ENCODE data around the gene ZDHHC11.

Gene ZDHHC11, protein sequence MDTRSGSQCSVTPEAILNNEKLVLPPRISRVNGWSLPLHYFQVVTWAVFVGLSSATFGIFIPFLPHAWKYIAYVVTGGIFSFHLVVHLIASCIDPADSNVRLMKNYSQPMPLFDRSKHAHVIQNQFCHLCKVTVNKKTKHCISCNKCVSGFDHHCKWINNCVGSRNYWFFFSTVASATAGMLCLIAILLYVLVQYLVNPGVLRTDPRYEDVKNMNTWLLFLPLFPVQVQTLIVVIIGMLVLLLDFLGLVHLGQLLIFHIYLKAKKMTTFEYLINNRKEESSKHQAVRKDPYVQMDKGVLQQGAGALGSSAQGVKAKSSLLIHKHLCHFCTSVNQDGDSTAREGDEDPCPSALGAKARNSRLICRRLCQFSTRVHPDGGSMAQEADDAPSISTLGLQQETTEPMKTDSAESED

GRCh38 chr5:850511-851006 lies at the start of gene ZDHHC11:
Gene ZDHHC11 (minus strand): TSS chr5:850986. CDS start chr5:850602, 384 bp downstream.
- no peaks in the 10 kb centered on the region for H3K36me3 Mint-ChIP-seq
- ATAC-seq, result no peak
- H3K9me3 Mint-ChIP-seq, result no peaks in the 10 kb centered on the region
- DNase-seq (ENCODE audit: low spot score in 2 of 2), result no peak
- no peak within 1 kb of the TSS for H3K4me3 Mint-ChIP-seq
- no peak within 1 kb of the TSS for H3K27ac Mint-ChIP-seq
- peaks cover 9% of the 10 kb centered on the region for H3K4me1 Mint-ChIP-seq

GRCh38 chr5:893711-894110 lies 42.9 kb upstream of the ZDHHC11 start:
- DNase-seq (ENCODE audit: low spot score in 2 of 2), result no peak
- peak overlapping the region; percentile 78 for H3K4me3 Mint-ChIP-seq
- ATAC-seq, result no peak
- peak overlapping the region; percentile 34 for H3K27ac Mint-ChIP-seq
- peaks cover 27% of the 10 kb centered on the region for H3K4me1 Mint-ChIP-seq
- no peaks in the 10 kb centered on the region for H3K9me3 Mint-ChIP-seq
- H3K36me3 Mint-ChIP-seq, result peaks cover 48% of the 10 kb centered on the region

DNA sequence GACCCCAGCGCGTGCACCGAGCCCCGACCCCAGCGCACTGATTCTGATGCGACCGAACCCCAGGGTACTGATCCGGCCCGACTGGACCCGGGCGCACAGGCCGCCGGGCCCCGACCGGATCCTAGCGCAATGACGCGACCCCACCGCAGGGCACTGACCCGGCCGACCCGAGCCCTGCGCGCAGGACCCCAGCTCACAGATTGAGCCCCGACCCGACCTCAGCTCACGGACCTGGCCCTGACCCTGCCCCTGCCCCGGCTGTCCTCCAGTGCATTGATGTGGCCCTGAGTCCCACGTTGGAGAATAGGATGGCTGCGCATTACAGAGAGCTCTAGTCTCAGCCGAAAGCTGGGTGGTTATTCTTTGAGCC lies 42.3 kb upstream of the ZDHHC11 start:
- Mint-ChIP-seq H3K27ac (peak overlapping the region; percentile 34), H3K36me3 (peaks cover 54% of the 10 kb centered on the region)
- peak; percentile 22 for ATAC-seq

GRCh38 chr5:892394-893136 lies 41.8 kb upstream of the ZDHHC11 start, which contains the start of the genes BRD9 and TRIP13:
Gene BRD9 (minus strand): TSS chr5:892801. CDS start chr5:892657, 144 bp downstream.
Gene TRIP13 (plus strand): TSS chr5:892884. CDS start chr5:892999, 115 bp downstream.
- Mint-ChIP-seq H3K4me3 (peak within 1 kb of the TSS; percentile 78), H3K4me1 (peaks cover 36% of the 10 kb centered on the region), H3K27ac (peak within 1 kb of the TSS; percentile 77), H3K9me3 (no peaks in the 10 kb centered on the region), H3K36me3 (peaks cover 60% of the 10 kb centered on the region)
- ATAC-seq (peak; percentile 98), DNase-seq (ENCODE audit: low spot score in 2 of 2) (peak; percentile 73 to 89)

More for the DNA sequence above, 42.3 kb upstream of the ZDHHC11 start:
- no peak for DNase-seq (ENCODE audit: low spot score in 2 of 2)
- Mint-ChIP-seq H3K4me1 (peaks cover 33% of the 10 kb centered on the region), H3K4me3 (peak overlapping the region; percentile 78), H3K9me3 (no peaks in the 10 kb centered on the region)

DNA sequence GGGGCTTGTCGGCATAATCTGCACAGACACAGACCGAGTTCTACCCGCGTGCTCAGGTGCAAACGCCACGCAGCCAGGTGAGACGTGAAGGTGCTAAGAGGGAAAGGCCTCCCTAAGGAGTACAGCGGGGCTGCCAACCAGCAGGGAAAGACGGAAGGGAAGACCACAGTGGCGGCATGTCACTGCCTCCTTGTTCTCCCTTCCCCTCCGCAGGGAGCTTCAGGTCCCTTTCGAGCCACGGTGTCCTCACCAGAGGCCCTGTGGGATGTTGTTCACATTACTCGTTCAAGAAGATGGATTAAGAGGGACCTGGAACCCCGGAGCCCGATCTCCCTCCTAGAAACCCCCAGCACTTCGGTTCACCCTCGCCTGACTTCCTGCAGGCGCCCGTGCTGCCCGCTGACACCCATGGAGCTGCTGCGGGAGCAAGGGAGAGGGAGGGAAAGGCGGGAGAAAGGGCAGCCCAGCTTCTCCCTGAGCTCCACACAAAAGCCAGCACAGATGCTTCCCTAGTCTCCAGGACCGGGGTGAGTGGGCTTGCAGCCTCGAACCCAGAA lies 41.1 kb upstream of the ZDHHC11 start:
- H3K9me3 Mint-ChIP-seq, result no peaks in the 10 kb centered on the region
- no peak for ATAC-seq
- H3K36me3 Mint-ChIP-seq, result peaks cover 66% of the 10 kb centered on the region
- H3K4me1 Mint-ChIP-seq, result peaks cover 43% of the 10 kb centered on the region
- peak overlapping the region; percentile 78 for H3K4me3 Mint-ChIP-seq
- peak overlapping the region; percentile 77 for H3K27ac Mint-ChIP-seq
- DNase-seq (ENCODE audit: low spot score in 2 of 2), result no peak

DNA sequence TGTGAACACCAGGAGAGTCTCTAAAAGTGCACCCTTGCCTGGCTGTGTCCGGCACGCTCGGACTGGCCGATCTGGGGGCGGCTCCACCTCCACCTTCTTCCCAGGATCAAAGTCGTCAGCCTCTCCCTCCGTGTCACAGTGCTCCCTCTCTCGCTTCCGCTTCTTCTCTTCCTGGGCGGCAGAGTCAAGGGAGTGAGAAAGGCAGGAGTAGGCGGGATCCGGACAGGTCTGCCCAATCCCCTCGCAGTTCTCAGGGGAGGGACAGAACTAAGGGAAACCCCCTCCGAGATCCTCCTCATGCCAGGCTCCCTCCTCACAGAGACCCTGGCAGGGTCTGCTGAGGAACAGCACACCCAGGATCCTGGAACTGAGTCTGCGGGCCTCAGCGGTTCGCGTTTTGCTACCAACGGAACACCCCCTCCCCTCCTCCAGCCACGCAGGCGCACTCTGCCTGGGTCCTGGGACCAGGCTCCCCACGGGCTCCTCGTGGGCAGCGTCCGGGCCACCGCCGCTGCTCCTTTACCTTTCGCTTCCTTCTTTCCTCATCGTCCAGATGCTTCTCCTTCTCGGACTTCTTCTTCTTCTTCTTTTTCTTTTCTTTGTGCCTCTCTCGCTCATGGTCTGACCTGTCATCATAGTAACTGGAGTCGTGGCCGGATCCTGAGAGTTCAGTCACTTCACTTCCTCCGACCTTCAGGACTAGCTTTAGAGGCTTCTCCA lies 40.5 kb upstream of the ZDHHC11 start:
- H3K27ac Mint-ChIP-seq, result peak overlapping the region; percentile 77
- peaks cover 72% of the 10 kb centered on the region for H3K36me3 Mint-ChIP-seq
- peak overlapping the region; percentile 78 for H3K4me3 Mint-ChIP-seq
- DNase-seq (ENCODE audit: low spot score in 2 of 2) (no peak), ATAC-seq (no peak)
- no peaks in the 10 kb centered on the region for H3K9me3 Mint-ChIP-seq
- H3K4me1 Mint-ChIP-seq, result peaks cover 44% of the 10 kb centered on the region

DNA sequence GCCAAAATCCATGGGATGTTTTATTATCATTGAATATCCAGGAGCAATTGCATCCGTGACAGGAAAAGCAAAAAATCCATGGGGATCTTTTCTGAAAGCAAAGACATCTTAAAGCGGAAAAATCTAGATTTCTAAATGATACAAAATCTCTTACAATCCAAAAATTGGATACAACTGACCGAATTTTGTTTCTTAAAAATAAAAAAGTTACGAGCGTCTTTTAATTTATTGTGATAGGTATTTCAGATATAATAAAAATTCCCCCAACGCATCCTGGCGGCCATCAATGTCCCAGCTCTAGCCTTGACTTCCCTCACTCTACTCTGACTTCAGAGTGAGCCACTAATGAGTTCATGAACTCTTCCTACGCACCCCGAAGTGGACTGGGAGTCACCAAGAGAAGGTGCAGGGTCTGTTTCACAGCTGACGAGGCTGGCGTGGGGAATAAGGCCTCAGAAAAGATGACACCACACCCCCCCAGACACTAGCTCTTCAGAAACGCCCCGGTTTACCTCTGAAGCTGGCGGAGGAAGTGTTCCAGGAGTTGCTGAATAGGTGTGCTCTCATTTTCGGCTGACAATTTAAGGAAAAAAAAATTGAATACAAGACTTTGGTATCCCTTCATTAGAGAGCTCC lies 38.4 kb upstream of the ZDHHC11 start:
- Mint-ChIP-seq H3K27ac (no peak overlapping the region), H3K4me3 (no peak overlapping the region), H3K9me3 (no peaks in the 10 kb centered on the region), H3K36me3 (peaks cover 79% of the 10 kb centered on the region), H3K4me1 (peaks cover 44% of the 10 kb centered on the region)
- no peak for DNase-seq (ENCODE audit: low spot score in 2 of 2)
- ATAC-seq, result no peak

DNA sequence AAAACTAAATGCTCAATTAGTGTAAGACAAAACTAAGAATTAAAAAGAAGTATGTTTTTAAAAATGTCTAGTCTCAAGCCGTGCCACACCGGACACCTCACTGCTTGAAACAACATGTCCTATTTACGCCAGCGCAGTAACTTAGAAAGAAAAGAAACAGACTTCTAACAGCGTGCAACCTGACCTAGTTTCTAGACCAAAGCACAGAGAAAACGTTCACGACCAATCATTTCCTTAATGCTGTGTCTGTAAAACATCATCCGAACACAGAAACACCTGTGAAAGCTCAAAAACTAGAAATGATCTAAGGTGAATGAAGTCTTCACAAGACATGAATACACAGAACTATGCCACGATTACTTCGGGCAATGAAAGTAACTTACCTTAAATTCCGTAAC lies 37.9 kb upstream of the ZDHHC11 start:
- Mint-ChIP-seq H3K36me3 (peaks cover 84% of the 10 kb centered on the region), H3K9me3 (no peaks in the 10 kb centered on the region), H3K27ac (peak overlapping the region; percentile 58), H3K4me3 (peak overlapping the region; percentile 24), H3K4me1 (peaks cover 42% of the 10 kb centered on the region)
- DNase-seq (ENCODE audit: low spot score in 2 of 2), result no peak
- no peak for ATAC-seq

GRCh38 chr5:887947-888637 lies 37.3 kb upstream of the ZDHHC11 start:
- H3K36me3 Mint-ChIP-seq, result peaks cover 90% of the 10 kb centered on the region
- H3K27ac Mint-ChIP-seq, result peak overlapping the region; percentile 58
- H3K4me3 Mint-ChIP-seq, result peak overlapping the region; percentile 24
- ATAC-seq (no peak), DNase-seq (ENCODE audit: low spot score in 2 of 2) (no peak)
- H3K9me3 Mint-ChIP-seq, result no peaks in the 10 kb centered on the region
- peaks cover 45% of the 10 kb centered on the region for H3K4me1 Mint-ChIP-seq

- ATAC-seq (no peak), DNase-seq (ENCODE audit: low spot score in 2 of 2) (no peak)
- H3K9me3 Mint-ChIP-seq, result peaks cover 8% of the 10 kb centered on the region
- H3K4me1 Mint-ChIP-seq, result peaks cover 56% of the 10 kb centered on the region
- H3K4me3 Mint-ChIP-seq, result no peak overlapping the region
- H3K36me3 Mint-ChIP-seq, result peaks cover 98% of the 10 kb centered on the region
- peak overlapping the region; percentile 58 for H3K27ac Mint-ChIP-seq
These were observed 36.0 kb upstream of the ZDHHC11 start for GRCh38 chr5:886716-887325.

GRCh38 chr5:886036-886435 lies 35.2 kb upstream of the ZDHHC11 start:
- ATAC-seq (no peak), DNase-seq (ENCODE audit: low spot score in 2 of 2) (no peak)
- peaks cover 56% of the 10 kb centered on the region for H3K4me1 Mint-ChIP-seq
- H3K36me3 Mint-ChIP-seq, result peaks cover 98% of the 10 kb centered on the region
- no peak overlapping the region for H3K4me3 Mint-ChIP-seq
- H3K27ac Mint-ChIP-seq, result no peak overlapping the region
- peaks cover 8% of the 10 kb centered on the region for H3K9me3 Mint-ChIP-seq

DNA sequence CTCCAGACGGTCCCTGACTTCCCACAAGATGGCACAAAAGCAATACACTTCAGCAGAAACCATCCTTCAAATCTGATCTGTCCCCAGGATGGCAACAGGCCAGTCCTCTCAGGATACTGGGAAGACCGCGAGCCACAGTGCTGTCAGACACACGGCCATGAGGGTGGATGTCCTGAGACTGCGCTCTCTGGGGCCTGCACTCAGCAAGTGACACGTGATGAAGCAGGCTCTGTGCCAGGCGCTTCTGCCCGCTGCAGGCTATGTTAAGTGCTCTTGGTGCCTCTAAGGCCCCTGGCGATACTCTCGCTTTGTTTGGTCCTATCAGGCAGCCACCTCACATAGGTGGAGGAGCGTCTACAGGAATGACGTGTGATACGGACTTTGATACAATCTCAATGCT lies 34.7 kb upstream of the ZDHHC11 start:
- Mint-ChIP-seq H3K4me1 (peaks cover 52% of the 10 kb centered on the region), H3K36me3 (peaks cover 98% of the 10 kb centered on the region), H3K27ac (no peak overlapping the region), H3K4me3 (no peak overlapping the region), H3K9me3 (peaks cover 8% of the 10 kb centered on the region)
- DNase-seq (ENCODE audit: low spot score in 2 of 2), result no peak
- ATAC-seq, result no peak

DNA sequence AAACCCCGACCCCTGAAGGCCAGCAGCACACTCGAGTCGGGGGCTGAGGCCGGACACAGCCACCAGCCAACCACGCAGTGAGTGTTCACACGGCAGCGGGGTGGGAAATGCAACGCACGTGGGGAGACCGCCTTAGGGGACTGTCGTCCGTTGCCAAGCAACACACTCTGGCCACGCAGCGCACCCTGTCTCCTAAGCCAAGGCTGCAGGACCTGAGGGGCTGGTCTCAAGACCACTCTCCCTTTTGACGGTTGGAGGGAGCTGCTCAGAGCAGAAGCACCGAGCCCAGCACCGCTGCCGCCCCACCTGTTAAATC lies 34.3 kb upstream of the ZDHHC11 start:
- Mint-ChIP-seq H3K9me3 (peaks cover 8% of the 10 kb centered on the region), H3K4me1 (peaks cover 52% of the 10 kb centered on the region), H3K36me3 (peaks cover 94% of the 10 kb centered on the region), H3K27ac (no peak overlapping the region), H3K4me3 (no peak overlapping the region)
- DNase-seq (ENCODE audit: low spot score in 2 of 2) (no peak), ATAC-seq (no peak)
